GM19240 (cell line): ENCODE data around the gene FLOT2.
"Not testable (repeated sequence)": the region's sequence is repeated elsewhere in the genome, so short reads cannot be mapped to it uniquely, and the experiment has no call there.

ENCODE experiments used
- DNase-seq: peaks from one replicate; pipeline ENCODE4 v3.0.0; 2011; ENCODE audit warnings: low spot score; ENCODE audit not compliant: insufficient read length

FLOT2 gene

GRCh38 chr17:28897769-28898526 lies 415 bp upstream of the FLOT2 start:
- DNase-seq, result no peak

GRCh38 chr17:28896491-28896883 lies 1.0 kb downstream of the FLOT2 start:
- DNase-seq, result no peak

DNA sequence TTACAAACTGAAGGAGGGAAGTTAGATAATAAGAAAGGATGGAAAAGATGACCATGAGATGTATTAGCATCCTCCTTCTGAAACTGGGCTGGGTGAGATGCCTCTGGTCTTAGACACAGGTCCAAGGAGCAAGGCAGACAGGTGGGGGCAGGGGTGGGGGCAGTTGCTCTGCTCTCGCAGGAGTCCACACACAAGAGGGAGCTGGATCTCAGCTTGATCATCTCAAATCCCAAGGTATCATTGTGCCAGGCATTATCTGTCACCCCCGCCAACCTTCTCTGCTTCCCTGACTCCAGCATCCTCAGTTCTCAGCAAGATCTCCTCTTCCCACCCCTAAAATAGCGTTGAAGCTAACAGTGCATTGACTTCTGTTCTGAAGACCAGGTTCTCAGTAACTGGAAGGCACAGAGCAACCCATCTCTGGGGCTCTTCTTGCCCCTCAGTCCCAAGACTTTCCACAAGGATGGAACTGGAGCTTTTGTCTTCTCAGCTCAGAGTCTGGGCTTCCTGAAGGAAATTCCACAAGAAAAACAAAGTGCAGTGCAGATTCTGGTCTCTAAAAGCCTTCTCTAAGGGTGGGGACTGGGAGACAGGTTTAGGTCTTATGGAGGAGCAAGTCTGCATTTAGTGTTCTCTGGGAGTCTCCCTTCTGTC lies 1.6 kb downstream of the FLOT2 start:
- DNase-seq, result no peak

- DNase-seq, result not testable (repeated sequence)
Measured at GRCh38 chr17:28893248-28894183, 4.0 kb downstream of the FLOT2 start.

DNA sequence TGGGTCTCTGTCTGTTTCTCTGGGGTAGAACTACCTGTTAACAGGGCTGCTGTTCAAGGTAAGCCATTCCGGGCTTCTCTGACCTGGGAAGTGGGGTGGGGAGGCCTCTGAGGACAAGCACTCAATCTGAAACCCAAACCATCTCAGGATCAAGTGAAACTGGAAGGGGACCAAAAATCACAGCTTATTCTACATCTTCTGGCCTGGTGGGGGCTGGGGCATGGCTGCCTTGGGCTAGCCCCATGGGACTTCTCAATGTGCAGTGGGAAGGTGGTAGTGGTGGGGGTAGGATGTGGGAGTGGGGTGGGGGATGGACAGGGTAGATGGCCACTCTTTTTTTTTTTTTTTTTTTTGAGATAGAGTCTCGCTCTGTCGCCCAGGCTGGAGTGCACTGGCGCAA lies 5.5 kb downstream of the FLOT2 start:
- peak; percentile 55 for DNase-seq

- no peak for DNase-seq
Measured at GRCh38 chr17:28891201-28891600, 6.3 kb downstream of the FLOT2 start.

- no peak for DNase-seq
Measured at GRCh38 chr17:28889996-28890395, 7.5 kb downstream of the FLOT2 start.

DNA sequence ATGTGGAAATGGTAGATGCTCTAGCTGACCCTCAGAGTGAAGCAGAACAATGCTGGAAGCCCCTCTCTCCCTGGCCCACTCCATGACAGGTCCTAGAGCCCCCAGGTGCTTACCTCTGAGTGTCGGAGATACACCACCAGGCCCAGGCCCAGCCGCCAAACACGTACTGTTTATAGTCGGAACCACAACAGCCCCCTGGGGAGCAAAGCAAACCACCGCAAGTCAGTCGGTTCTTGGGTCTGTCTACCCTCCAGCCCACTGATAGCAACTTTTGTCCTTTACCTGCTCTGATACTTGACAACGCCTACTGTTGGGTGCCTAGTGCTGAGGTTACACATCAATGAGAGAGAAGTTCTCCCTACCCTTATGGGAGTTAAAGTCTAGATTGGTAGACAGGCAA lies 8.7 kb downstream of the FLOT2 start:
- DNase-seq, result no peak

DNA sequence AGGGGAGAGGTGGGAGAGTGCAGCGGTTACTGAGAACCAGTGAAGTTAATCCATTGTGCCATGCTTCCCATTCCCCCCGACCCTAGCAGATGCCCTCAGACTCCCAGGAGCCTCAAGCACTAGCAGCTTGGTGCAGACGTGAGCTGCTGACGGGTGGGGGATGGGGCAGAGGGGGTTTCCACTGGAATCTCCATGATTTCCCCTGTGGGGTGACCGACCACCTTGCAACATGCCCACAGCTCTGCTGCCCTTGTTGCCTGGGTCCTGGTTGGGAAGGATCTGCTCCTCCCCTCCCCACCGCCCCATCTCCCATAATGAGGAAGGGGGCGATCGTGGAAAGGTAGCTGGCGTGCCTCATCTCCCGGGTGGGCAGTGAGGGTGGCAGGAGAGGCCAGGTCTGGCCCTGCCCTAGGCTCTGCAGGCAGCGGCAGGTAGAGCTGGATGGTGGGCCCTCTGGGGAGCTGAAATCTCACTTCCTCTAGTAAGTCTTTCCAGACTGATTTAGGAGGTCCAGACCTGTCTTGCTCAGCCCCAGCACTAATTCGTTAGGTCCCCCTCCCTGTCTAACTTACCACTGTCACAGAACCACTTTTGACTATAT lies 9.6 kb downstream of the FLOT2 start:
- DNase-seq, result no peak

- DNase-seq, result no peak
Measured at GRCh38 chr17:28885951-28886350, 11.6 kb downstream of the FLOT2 start.

DNA sequence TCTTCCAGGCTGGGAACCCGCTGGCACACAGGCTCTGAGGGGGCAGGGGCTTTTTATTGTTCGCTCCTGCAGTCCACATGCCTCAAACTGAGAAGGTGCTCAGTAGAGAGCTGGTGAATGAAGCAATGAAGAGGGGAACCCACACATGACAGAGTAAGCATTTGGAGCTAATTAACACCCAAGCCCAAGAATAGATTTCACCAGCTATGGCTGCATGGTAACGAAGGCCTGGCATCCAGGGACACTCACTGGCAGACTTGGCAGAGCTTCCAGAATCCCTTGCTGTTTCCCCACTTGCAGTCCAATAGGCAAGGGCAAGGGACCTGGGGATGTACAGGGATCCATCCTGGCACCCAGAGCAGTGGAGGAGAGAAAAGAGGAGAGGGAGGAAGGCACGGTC lies 12.2 kb downstream of the FLOT2 start:
- no peak for DNase-seq

DNA sequence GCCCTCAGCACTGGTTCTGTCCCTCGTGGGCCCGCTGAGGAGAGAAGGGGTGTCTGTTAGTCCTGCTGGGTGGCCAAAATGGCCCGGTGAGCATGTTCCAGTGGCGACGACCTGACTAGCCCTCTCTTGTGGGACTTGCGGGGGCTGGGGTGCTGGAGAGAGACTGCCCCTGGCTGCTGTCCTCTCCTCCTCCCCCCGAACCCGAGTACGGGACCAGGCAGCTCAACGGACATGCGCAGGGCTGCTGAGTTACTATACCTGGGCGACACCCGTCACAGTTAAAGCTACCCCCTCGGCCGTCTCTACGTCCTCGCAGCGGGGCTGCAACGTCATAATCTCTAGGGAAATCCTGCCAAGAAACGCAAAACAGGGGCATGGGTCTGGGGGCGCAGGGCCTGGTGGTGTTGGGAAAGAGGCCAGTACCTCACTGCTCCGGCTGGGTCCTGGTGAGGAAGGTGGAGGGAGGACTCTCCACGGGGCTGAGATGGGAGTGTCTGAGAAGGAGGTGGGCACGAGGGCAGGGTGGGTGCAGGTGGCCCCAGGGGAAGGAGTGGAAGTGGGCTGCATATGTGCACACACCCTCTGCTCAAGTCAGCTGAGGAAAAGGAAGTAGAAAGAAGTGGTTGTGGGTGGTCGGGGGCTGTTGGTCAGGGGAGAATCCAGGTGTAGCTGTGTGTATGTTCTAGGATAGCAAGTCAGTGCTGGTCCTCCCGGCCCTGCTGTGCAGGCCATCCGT lies 13.4 kb downstream of the FLOT2 start:
- no peak for DNase-seq

DNA sequence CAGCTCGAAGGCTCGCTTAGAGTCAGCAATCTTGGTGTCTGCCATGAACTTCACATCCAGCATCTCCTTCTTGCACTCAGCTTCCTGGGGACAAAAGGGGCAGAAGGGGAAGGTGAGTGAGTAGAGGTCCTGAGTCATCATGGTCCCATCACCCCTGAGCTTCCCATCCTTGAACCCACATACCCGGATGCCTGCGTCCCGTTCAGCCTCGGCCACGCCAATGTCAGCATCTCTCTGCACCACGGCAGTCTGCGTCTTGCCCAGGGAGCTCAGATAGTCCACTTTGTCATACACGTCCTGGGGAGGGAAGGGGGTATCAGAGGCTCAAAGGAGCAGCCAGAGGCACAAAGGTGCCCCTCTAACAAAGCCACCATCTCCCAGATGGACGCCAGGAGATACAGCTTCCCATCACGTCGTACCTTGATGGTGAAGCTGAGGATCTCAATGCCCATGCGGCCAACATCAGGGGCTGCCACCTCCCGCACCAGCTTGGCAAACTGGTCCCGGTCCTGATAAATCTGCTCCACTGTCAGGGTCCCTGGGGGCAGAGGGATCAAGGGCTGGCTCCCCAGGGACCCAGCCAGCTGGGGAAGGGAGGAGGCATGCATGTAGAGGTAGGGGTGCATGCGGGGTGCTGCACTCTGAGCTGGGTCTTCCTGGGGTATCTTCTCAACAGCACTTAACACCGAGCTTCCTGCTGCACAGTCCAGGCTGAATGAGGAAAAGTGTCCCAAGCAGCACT lies 15.2 kb downstream of the FLOT2 start:
- no peak for DNase-seq

GRCh38 chr17:28881533-28882056 lies 15.9 kb downstream of the FLOT2 start:
- DNase-seq, result no peak

DNA sequence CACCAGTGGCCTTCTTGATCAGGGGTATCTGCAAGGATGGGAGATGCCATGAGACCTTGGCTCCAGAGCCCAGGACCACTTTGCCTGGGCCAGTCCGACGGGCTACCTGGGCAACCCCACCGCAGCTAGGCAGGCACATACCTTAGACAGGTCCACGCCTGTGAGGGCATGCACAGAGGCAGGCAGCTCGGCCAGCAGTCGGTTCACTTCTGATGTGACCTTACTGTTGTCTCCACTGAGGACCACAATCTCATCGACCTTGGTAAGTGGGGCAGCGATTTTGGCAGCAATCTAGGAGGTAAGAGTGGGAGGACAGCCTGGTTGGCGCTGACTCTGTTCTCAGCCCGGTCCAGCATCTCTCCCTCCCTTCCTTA lies 17.0 kb downstream of the FLOT2 start:
- no peak for DNase-seq

DNA sequence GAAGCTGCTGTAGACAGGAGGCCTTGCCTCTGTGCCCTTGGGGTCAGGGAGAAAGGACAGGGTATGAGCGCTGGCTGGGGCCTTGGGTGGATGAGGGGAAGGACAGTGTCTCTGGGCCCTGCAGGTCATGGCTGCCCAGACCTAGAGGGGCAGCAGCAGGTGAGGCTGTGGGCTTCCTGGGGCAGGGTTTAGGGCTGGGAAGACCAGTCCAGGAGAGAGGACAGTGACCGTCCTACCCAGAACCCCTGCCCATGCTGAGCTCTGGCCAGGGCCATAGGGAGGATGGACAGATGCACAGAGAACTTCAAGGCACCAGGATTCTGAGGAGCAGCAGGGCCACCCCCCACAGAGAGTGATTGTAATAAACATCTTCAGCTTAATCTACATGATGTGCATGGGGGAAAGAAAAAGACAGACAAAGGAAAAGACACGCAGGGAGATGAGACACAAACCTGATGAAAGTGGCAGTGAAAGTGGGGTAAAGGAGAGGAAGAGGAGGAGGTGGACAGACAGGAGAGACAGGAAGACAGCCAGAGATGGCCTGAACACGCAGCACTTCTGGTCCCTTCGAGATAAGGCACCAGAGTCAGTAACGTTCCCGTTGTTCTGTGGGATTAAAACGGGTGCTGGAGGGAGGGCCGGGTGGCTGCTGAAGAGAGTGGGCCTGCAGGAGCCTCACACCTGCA lies 17.5 kb downstream of the FLOT2 start:
- no peak for DNase-seq

GRCh38 chr17:28878981-28879380 lies 18.6 kb downstream of the FLOT2 start:
- DNase-seq, result no peak

GRCh38 chr17:28878158-28878910 lies 19.2 kb downstream of the FLOT2 start:
- DNase-seq, result no peak
